Gastroesophageal sphincter (tissue), 4 donors: ENCODE results near the gene GALNT18. TPM values are rescaled to one million over a fixed set of nuclear protein-coding genes. Genes with fewer than 3 reads are reported as not detected.

Experiments used
- ATAC-seq: fragments of 150-250 bp; one replicate; pipeline ENCODE4 v1.9.1; 2016; ENCODE audit warnings: mild to moderate bottlenecking, moderate library complexity
- H3K27ac ChIP-seq, 4 donors: fragments of 200-600 bp; sonication (generic) in 3 of 4; 1 replicate in 3 of 4; 2 replicates in 1 of 4; pipeline ENCODE4 v1.5.1; 2016 to 2019
- H3K27me3 ChIP-seq: fragments of 200-600 bp; sonication (generic); one replicate; pipeline ENCODE4 v1.5.1; 2019
- H3K36me3 ChIP-seq, 2 donors: fragments of 200-600 bp; sonication (generic); one replicate each; pipeline ENCODE4 v1.5.1; 2019; ENCODE audit warnings: control low read depth in 1 of 2
- H3K4me1 ChIP-seq, 3 donors: fragments of 200-600 bp; sonication (generic); 1 replicate in 2 of 3; 2 replicates in 1 of 3; pipeline ENCODE4 v1.5.1; 2016 to 2019; ENCODE audit warnings: control low read depth in 2 of 3
- H3K4me3 ChIP-seq, 2 donors: fragments of 200-600 bp; sonication (generic); one replicate each; pipeline ENCODE4 v1.5.1; 2019; ENCODE audit warnings: mild to moderate bottlenecking in 1 of 2, moderate library complexity in 1 of 2
- H3K9me3 ChIP-seq, 3 donors: fragments of 200-600 bp; sonication (generic); one replicate each; pipeline ENCODE4 v1.5.1; 2017 to 2019; ENCODE audit warnings: control low read depth in 2 of 3
- CTCF ChIP-seq, 4 experiments: fragments of 200-600 bp in 2 of 4; fragments of 450-650 bp in 2 of 4; sonication (generic) in 1 of 4; IDR thresholded peaks; one replicate each; pipeline ENCODE4 v1.5.1; 2017 to 2019; ENCODE audit warnings: antibody characterized with exemption in 4 of 4, mild to moderate bottlenecking in 2 of 4, moderate library complexity in 2 of 4
- EP300 ChIP-seq: sonication (generic); formaldehyde crosslinking; IDR thresholded peaks from one replicate; pipeline ENCODE4 v1.6.1; 2017; ENCODE audit warnings: antibody characterized with exemption, mild to moderate bottlenecking
- POLR2A ChIP-seq, 2 donors: fragments of 450-650 bp; IDR thresholded peaks; one replicate each; pipeline ENCODE4 v1.6.1; 2017; ENCODE audit warnings: antibody characterized with exemption in 2 of 2, mild to moderate bottlenecking in 2 of 2, moderate library complexity in 1 of 2
- POLR2AphosphoS5 ChIP-seq: sonication (generic); formaldehyde crosslinking; IDR thresholded peaks from one replicate; pipeline ENCODE4 v1.6.1; 2017; ENCODE audit warnings: antibody characterized with exemption
- WGBS, 2 donors: methylation state at CpG; one replicate each; pipeline ENCODE4 v1.1.5; 2018; ENCODE audit warnings: low coverage in 1 of 2; 5-methylcytosine and 5-hydroxymethylcytosine counted together
- total RNA-seq, 4 donors: library from RNA; depleted of rRNA; stranded (reverse); fragments of >200 nt; gene quantifications; one replicate each; pipeline ENCODE4 v1.1.0, GENCODE V29; 2016

GALNT18 gene
- total RNA-seq: 10 to 100 TPM; 16.0 to 65.6 (median 35.2) TPM

- ATAC-seq: peak; percentile 96
- Histone ChIP-seq H3K4me1 (peaks cover 0 to 69% (median 9%) of the 10 kb centered on the region in 3 donors), H3K4me3 (peak within 1 kb of the TSS; percentile 46 to 73)
These were observed at the start of gene GALNT18 for GRCh38 chr11:11621573-11622339. TSS of gene GALNT18 (minus strand) at chr11:11622005.

GRCh38 chr11:11670574-11670973, 48.8 kb upstream of the GALNT18 start:
- Histone ChIP-seq H3K36me3 (no peaks in the 10 kb centered on the region), H3K27me3 (no peaks in the 10 kb centered on the region), H3K4me1 (peaks cover 0 to 27% (median 10%) of the 10 kb centered on the region in 3 donors), H3K4me3 (no peak overlapping the region), H3K9me3 (no peaks in the 10 kb centered on the region), H3K27ac (peak overlapping the region in 3 of 4 donors; percentile 5 to 44 (median 24))
- TF ChIP-seq POLR2A (IDR thresholded peaks at IDR 0.05): no peak
- no peak for TF ChIP-seq CTCF (IDR thresholded peaks at IDR 0.05)
- no peak for TF ChIP-seq POLR2AphosphoS5
- TF ChIP-seq EP300: no peak
- WGBS, 2 donors: 17 to 69% methylated on average over 2 to 3 of the region's 5 CpGs
- ATAC-seq: no peak

More at GRCh38 chr11:11621573-11622339, at the start of gene GALNT18:
- Histone ChIP-seq H3K27me3 (no peaks in the 10 kb centered on the region), H3K27ac (peak within 1 kb of the TSS in 3 of 4 donors; percentile 82 to 87 (median 86)), H3K36me3 (no peaks in the 10 kb centered on the region), H3K9me3 (no peaks in the 10 kb centered on the region)
- TF ChIP-seq POLR2AphosphoS5 (peak; percentile 48), POLR2A (IDR thresholded peaks at IDR 0.05) (peak; percentile 51 to 83), EP300 (no peak), CTCF (IDR thresholded peaks at IDR 0.05) (peak; percentile 21 to 78 (median 56))
- WGBS, 2 donors: 6% methylated on average over 12 of the region's 71 CpGs; no CpG with 5 or more reads in 1 of the 2 donors

DNA sequence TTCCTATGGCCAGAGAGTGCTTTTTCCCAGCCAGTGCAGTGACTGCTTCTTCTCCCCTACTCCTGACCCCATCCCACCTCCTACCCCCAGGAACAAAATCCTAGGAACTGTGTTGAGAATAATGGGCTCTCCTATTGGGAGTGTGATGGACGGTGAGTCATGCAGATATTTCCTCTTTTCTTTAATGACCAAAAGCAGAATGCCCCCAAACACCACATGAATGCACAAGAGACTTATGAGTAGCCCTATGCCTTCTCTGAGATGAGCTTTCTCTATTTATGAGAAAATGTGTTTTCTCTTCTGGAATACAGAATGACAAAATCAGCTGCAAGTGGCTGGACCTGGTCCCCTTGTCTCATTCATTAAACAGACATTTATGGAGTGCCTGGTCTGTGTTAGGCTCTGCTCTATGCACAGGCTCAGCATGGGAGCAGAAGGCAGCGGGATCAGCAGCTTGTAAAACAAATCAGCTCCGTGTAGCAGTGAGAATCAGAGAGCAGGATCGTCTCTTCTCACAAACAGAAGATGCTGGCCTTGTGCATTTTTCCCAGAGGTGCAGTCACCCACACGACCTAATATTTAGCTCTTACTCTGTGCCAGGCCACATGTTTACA, 47.5 kb upstream of the GALNT18 start:
- H3K4me1 ChIP-seq: peaks cover 0 to 27% (median 10%) of the 10 kb centered on the region in 3 donors
- H3K4me3 ChIP-seq: no peak overlapping the region
- H3K27ac ChIP-seq: peak overlapping the region in 3 of 4 donors; percentile 5 to 44 (median 24)
- no peaks in the 10 kb centered on the region for H3K27me3 ChIP-seq
- ATAC-seq: no peak
- H3K9me3 ChIP-seq: no peaks in the 10 kb centered on the region
- 13 to 15% methylated on average over 4 to 5 of the region's 5 CpGs for WGBS, 2 donors
- TF ChIP-seq POLR2A (IDR thresholded peaks at IDR 0.05) (no peak), POLR2AphosphoS5 (no peak), CTCF (IDR thresholded peaks at IDR 0.05) (no peak), EP300 (no peak)
- no peaks in the 10 kb centered on the region for H3K36me3 ChIP-seq

DNA sequence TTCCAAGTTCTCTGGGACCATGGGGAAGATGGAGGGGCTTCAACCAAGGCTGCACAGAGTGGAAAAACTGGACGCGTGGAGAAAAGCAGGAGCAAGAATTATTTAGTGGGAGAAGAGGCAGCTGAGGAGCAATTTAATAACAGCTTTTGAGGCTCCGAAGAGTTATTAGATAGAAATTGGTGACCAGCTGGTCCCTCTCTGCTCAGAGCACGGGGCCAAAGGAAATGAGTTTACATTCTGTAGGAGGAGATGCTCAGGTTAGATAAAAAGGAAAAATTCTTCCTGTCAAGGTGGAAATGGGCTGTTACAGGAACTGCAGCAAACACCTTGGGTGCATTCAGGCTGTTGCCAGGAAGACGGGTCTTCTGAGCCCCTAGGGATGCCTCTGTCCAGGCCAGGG, 47.0 kb upstream of the GALNT18 start:
- no peak overlapping the region for H3K4me3 ChIP-seq
- no peaks in the 10 kb centered on the region for H3K27me3 ChIP-seq
- H3K27ac ChIP-seq: peak overlapping the region in 2 of 4 donors; percentile 24 to 44
- peaks cover 0 to 27% (median 10%) of the 10 kb centered on the region in 3 donors for H3K4me1 ChIP-seq
- 17 to 64% methylated on average over 1 to 5 of the region's 5 CpGs for WGBS, 2 donors
- TF ChIP-seq CTCF (IDR thresholded peaks at IDR 0.05) (no peak), EP300 (no peak), POLR2AphosphoS5 (no peak), POLR2A (IDR thresholded peaks at IDR 0.05) (no peak)
- H3K9me3 ChIP-seq: no peaks in the 10 kb centered on the region
- no peaks in the 10 kb centered on the region for H3K36me3 ChIP-seq
- ATAC-seq: no peak
